RWPE1 (cell line): ENCODE results near the gene CACNA2D2.

Experiments
- CTCF ChIA-PET: fragments of 350-600 bp; sonication (Branson Sonifier 250); formaldehyde crosslinking; extraction: SDS; loops from one replicate; lab custom pipeline; 2021; lab: Yijun Ruan, JAX
- POLR2A ChIA-PET: fragments of 400-600 bp; formaldehyde crosslinking; extraction: SDS; loops from one replicate; lab custom pipeline; 2020; ENCODE audit warnings: antibody characterized with exemption; ENCODE audit not compliant: low non-redundant PET; lab: Yijun Ruan, JAX
- DNase-seq: peaks from one replicate; pipeline ENCODE4 v3.0.0; 2012; ENCODE audit warnings: low spot score
- H3K27ac ChIP-seq: fragments of 450-650 bp; 2 replicates; pipeline ENCODE4 v1.5.1; 2017
- CTCF ChIP-seq: fragments of 450-650 bp; conservative IDR thresholded peaks from 2 replicates; pipeline ENCODE4 v1.5.1; 2017; ENCODE audit warnings: low read depth, mild to moderate bottlenecking

The CACNA2D2 gene

GRCh38 chr3:50457988-50458387 is 45.4 kb downstream of the CACNA2D2 start:
- TF ChIP-seq CTCF, result no peak
- no peak for DNase-seq
- no peak overlapping the region for H3K27ac ChIP-seq
- POLR2A ChIA-PET, result no interaction called here
- CTCF ChIA-PET, result no interaction called here

GRCh38 chr3:50455161-50456018 is 48.0 kb downstream of the CACNA2D2 start:
- POLR2A ChIA-PET, result no interaction called here
- no peak for TF ChIP-seq CTCF
- CTCF ChIA-PET, result interaction anchor here (0.5 to 0.7 kb wide), 2 partner anchors 54 to 862 kb away, joined by 3 to 4 read pairs; no protein-coding TSS in a partner anchor
- no peak overlapping the region for H3K27ac ChIP-seq
- no peak for DNase-seq

GRCh38 chr3:50454481-50455070 is 48.9 kb downstream of the CACNA2D2 start:
- no peak for TF ChIP-seq CTCF
- no peak overlapping the region for H3K27ac ChIP-seq
- POLR2A ChIA-PET, result no interaction called here
- no peak for DNase-seq
- CTCF ChIA-PET, result no interaction called here

GRCh38 chr3:50453907-50454306 is 49.5 kb downstream of the CACNA2D2 start:
- no peak overlapping the region for H3K27ac ChIP-seq
- TF ChIP-seq CTCF, result no peak
- DNase-seq, result no peak
- ChIA-PET POLR2A (no interaction called here), CTCF (no interaction called here)

GRCh38 chr3:50450209-50450921 is 53.1 kb downstream of the CACNA2D2 start:
- no peak for TF ChIP-seq CTCF
- H3K27ac ChIP-seq, result no peak overlapping the region
- CTCF ChIA-PET, result no interaction called here
- POLR2A ChIA-PET, result no interaction called here
- no peak for DNase-seq

- CTCF ChIA-PET, result no interaction called here
- POLR2A ChIA-PET, result no interaction called here
Measured at GRCh38 chr3:50448752-50449539, 54.5 kb downstream of the CACNA2D2 start.

More at GRCh38 chr3:50448752-50449539, 54.5 kb downstream of the CACNA2D2 start:
- TF ChIP-seq CTCF, result no peak
- DNase-seq, result no peak
- H3K27ac ChIP-seq, result no peak overlapping the region
